ENCODE measurements around the gene KRT37.

- TF ChIP-seq CTCF (IDR thresholded peaks at IDR 0.05; ENCODE audit: borderline replicate concordance, extremely low read depth, low read length, poor library complexity, severe bottlenecking) (no peak), EZH2 (IDR thresholded peaks at IDR 0.05; ENCODE audit: borderline replicate concordance, low read depth, low read length, severe bottlenecking) (no peak)
These were observed 30.6 kb downstream of the KRT37 start for GRCh38 chr17:41393826-41394225.
